ENCODE results near the gene SSR4. TPM values are rescaled to one million over a fixed set of nuclear protein-coding genes. Genes with fewer than 3 reads are reported as not detected.

The SSR4 gene
- total and polyA plus RNA-seq, 12 donors = 94.1 to 551 (median 147) TPM

DNA sequence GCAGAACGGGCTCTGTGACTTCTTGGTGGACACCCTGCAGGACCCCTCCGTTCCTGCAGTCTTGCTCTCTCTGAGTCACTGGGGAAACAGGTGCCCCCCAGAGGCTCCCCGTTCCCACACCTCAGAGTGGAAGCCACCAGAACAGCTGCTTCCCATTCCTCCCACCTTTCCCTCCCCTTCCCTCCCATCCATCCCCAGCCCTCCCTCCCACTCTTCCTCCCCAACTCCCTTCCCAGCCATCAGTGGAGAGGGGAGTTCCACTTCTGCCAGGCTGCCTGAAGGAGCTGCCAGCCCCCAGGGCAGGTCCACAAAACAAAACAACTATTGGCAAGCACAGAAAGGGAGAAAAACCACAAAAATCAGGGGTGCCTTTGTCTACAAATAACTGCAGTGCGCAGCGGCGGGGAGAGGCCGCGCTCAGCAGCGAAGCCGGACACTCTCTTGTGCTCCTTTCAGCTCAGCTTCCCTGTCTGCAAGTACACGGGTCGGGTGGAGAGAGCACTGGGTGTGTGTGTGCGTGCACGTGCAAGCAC lies 8.1 kb downstream of the SSR4 start:
- TF ChIP-seq, protein P1, sequence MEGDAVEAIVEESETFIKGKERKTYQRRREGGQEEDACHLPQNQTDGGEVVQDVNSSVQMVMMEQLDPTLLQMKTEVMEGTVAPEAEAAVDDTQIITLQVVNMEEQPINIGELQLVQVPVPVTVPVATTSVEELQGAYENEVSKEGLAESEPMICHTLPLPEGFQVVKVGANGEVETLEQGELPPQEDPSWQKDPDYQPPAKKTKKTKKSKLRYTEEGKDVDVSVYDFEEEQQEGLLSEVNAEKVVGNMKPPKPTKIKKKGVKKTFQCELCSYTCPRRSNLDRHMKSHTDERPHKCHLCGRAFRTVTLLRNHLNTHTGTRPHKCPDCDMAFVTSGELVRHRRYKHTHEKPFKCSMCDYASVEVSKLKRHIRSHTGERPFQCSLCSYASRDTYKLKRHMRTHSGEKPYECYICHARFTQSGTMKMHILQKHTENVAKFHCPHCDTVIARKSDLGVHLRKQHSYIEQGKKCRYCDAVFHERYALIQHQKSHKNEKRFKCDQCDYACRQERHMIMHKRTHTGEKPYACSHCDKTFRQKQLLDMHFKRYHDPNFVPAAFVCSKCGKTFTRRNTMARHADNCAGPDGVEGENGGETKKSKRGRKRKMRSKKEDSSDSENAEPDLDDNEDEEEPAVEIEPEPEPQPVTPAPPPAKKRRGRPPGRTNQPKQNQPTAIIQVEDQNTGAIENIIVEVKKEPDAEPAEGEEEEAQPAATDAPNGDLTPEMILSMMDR (IDR thresholded peaks at IDR 0.05) = no peak
- Histone ChIP-seq H3K4me1 (no peaks in the 10 kb centered on the region), H3K36me3 (peaks cover 0 to 18% (median 0%) of the 10 kb centered on the region in 9 donors), H3K27me3 (no peaks in the 10 kb centered on the region), H3K27ac (no peak overlapping the region), H3K9me3 (peaks cover 0 to 8% (median 0%) of the 10 kb centered on the region in 11 donors), H3K4me3 (no peak overlapping the region)
- intact Hi-C loops (cut with DNase I) = no loop called here
- 66 to 74% methylated on average over 14 of the region's 14 CpGs for WGBS, 2 donors
- DNase-seq (no peak), ATAC-seq (no peak)

DNA sequence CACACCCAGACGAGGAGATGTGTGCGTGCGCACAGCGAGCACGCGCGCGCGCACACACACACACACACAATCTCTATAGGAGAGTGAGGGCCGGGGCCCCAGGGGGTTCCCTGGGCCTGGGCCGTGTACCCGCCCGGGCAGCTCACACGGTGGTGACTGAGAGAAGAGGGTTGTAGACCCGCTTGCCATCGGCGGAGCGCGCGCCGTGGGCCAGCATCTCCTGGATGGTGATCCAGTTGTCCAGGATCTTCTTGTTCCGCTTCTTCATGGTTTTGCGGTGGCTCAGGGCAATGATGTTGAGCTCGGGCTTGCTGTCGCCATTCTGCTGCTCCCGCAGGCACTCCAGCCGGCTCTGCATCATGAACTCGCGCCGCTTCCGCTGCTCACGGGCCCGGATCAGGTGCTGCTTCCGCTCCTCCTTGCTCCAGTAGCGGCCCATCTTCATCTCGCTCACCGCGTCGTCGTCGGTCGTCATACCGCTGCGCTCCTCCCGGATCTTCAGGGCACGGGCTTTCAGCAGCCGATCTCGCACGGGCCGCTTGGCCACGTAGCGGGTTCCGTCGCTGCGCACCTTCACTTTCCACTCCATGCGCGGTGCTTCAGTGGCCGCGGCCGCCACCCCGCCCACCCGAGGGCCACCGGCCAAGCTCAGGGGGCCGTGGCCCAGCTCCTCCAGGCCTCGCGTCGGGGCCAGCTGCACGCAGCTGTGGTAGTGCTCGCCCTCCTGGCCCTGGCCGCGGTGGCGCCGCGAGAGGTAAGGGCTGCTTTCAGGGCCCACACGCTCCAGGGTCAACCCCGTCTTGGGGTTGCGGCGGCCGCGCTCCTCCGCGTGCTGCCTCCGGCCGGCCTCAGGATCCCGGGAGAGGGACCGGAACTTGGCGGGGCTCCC lies 9.0 kb downstream of the SSR4 start:
- DNase-seq = no peak
- peaks cover 0 to 9% (median 0%) of the 10 kb centered on the region in 9 donors for H3K36me3 ChIP-seq
- TF ChIP-seq, protein P1 (IDR thresholded peaks at IDR 0.05) = no peak
- no peaks in the 10 kb centered on the region for H3K4me1 ChIP-seq
- no peak overlapping the region for H3K4me3 ChIP-seq
- H3K27ac ChIP-seq = no peak overlapping the region
- intact Hi-C loops (cut with DNase I) = no loop called here
- no peak for ATAC-seq
- peaks cover 0 to 6% (median 0%) of the 10 kb centered on the region in 11 donors for H3K9me3 ChIP-seq
- H3K27me3 ChIP-seq = no peaks in the 10 kb centered on the region
- WGBS, 2 donors = 96 to 97% methylated on average over 52 to 86 of the region's 87 CpGs

DNA sequence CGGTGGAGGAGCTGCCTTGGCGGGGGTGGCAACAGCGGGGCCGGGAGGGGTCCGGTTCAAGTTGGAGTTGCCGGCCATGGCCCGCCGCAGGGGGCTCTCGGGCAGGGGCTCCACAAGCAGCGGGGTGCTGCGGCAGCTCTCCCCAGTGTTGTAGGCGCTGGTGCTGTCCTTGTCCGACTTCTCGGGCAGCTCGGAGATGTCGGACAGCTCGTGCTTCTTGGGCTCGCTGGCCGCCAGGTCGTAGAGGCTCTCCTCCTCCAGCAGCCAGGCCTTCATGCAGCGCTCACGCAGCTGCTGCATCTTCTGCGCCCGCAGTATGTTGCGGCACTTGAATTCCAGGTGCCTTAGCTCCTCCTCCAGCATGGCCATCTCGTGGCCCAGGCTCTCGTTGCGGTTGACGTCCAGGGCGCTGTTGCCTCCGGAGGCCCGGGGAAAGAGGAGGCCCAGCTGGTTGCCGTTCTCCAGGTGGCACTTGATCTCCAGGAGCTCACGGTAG lies 9.7 kb downstream of the SSR4 start:
- 96% methylated on average over 19 to 34 of the region's 34 CpGs for WGBS, 2 donors
- no peak for DNase-seq
- TF ChIP-seq, protein P1 (IDR thresholded peaks at IDR 0.05) = no peak

DNA sequence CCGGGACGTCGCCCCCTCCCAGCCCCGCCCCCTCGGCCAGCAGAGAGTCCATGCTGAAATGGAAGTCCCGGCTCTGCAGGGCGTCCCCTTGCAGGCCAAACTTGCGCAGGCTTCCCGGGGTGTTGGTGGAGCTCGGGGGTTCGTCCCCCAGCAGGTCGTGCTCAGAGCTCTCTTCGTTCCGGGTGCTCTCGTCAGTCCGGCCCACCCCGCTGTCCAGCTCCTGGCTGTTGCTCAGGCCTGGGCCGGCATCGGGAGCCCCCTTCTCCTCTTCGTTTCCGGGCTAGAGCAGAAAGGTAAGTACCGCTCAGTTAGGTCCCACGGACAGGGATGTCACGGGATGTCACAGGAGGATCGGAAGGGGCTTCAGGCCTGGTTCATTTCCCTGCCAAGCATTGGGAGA lies 10.2 kb downstream of the SSR4 start:
- intact Hi-C loops (cut with DNase I) = no loop called here
- WGBS, 2 donors = 92% methylated on average over 15 to 25 of the region's 25 CpGs

More for the DNA sequence above, 9.7 kb downstream of the SSR4 start:
- Histone ChIP-seq H3K9me3 (peaks cover 0 to 6% (median 0%) of the 10 kb centered on the region in 11 donors), H3K4me1 (no peaks in the 10 kb centered on the region), H3K4me3 (no peak overlapping the region), H3K27ac (no peak overlapping the region), H3K27me3 (no peaks in the 10 kb centered on the region), H3K36me3 (peaks cover 0 to 2% (median 0%) of the 10 kb centered on the region in 9 donors)
- intact Hi-C loops (cut with DNase I) = no loop called here
- no peak for ATAC-seq

More for the DNA sequence above, 10.2 kb downstream of the SSR4 start:
- Histone ChIP-seq H3K36me3 (no peaks in the 10 kb centered on the region), H3K4me1 (no peaks in the 10 kb centered on the region), H3K27me3 (peaks cover 0 to 3% (median 0%) of the 10 kb centered on the region in 7 donors), H3K27ac (no peak overlapping the region), H3K9me3 (peaks cover 0 to 6% (median 0%) of the 10 kb centered on the region in 11 donors), H3K4me3 (no peak overlapping the region)
- ATAC-seq (no peak), DNase-seq (no peak)
- TF ChIP-seq, protein P1 (IDR thresholded peaks at IDR 0.05) = no peak

Data from heart right ventricle (tissue), 16 donors.